Gastrocnemius medialis (tissue), 4 donors: ENCODE results near the gene NHERF1. TPM values are rescaled to one million over a fixed set of nuclear protein-coding genes. Genes with fewer than 3 reads are reported as not detected.

Experiments
- ATAC-seq, 2 donors: fragments of 150-250 bp; one replicate each; pipeline ENCODE4 v1.9.1; 2016
- DNase-seq, 2 donors: peaks; one replicate each; pipeline ENCODE4 v3.0.0-alpha.2; 2019
- H3K27ac ChIP-seq, 4 donors: fragments of 200-600 bp; sonication (generic); 1 replicate in 1 of 4; 2 replicates in 3 of 4; pipeline ENCODE4 v1.5.1; 2016 to 2018; ENCODE audit warnings: mild to moderate bottlenecking in 2 of 4, moderate library complexity in 1 of 4
- H3K27me3 ChIP-seq, 3 donors: fragments of 200-600 bp; sonication (generic) in 2 of 3; 1 replicate in 1 of 3; 2 replicates in 2 of 3; pipeline versions ENCODE4 v1.5.1 to v1.6.0; 2016 to 2019; ENCODE audit warnings: mild to moderate bottlenecking in 1 of 3, moderate library complexity in 1 of 3
- H3K36me3 ChIP-seq, 2 donors: fragments of 200-600 bp; sonication (generic) in 1 of 2; one replicate each; pipeline ENCODE4 v1.5.1; 2017 to 2018
- H3K4me1 ChIP-seq, 2 donors: fragments of 200-600 bp; sonication (generic) in 1 of 2; one replicate each; pipeline ENCODE4 v1.5.1; 2016 to 2017; ENCODE audit warnings: mild to moderate bottlenecking in 2 of 2
- H3K4me3 ChIP-seq, 4 donors: fragments of 200-600 bp; sonication (generic) in 3 of 4; 1 replicate in 1 of 4; 2 replicates in 3 of 4; pipeline ENCODE4 v1.5.1; 2016 to 2019; ENCODE audit warnings: mild to moderate bottlenecking in 2 of 4
- H3K9me3 ChIP-seq, 3 donors: fragments of 200-600 bp; sonication (generic) in 2 of 3; 1 replicate in 1 of 3; 2 replicates in 2 of 3; pipeline ENCODE4 v1.5.1; 2016 to 2019
- CTCF ChIP-seq, 5 experiments: fragments of 450-650 bp in 3 of 5; fragments of 200-600 bp in 2 of 5; sonication (generic) in 2 of 5; IDR thresholded peaks in 4 of 5; conservative IDR thresholded peaks in 1 of 5; 1 replicate in 4 of 5; 2 replicates in 1 of 5; pipeline ENCODE4 v1.5.1; 2016 to 2019; ENCODE audit warnings: antibody characterized with exemption in 5 of 5, mild to moderate bottlenecking in 3 of 5, moderate library complexity in 3 of 5
- POLR2A ChIP-seq, 2 donors: fragments of 450-650 bp; IDR thresholded peaks; one replicate each; pipeline ENCODE4 v1.6.1; 2017; ENCODE audit warnings: antibody characterized with exemption in 2 of 2, mild to moderate bottlenecking in 2 of 2, moderate library complexity in 2 of 2
- in situ Hi-C, 4 donors: fragments of 200-750 bp; cut with MboI; loops; one replicate each; pipeline versions ENCODE4 v1.15.0 to v1.8.0; 2017; ENCODE audit warnings: low sequenced_read_pairs in 4 of 4
- intact Hi-C: fragments of 100-400 bp; cut with DNase I; formaldehyde crosslinking; loops from one replicate; pipeline ENCODE4 v1.15.1; 2023; ENCODE audit warnings: low total_unique reads
- total RNA-seq, 4 donors: library from RNA; depleted of rRNA; stranded (reverse); fragments of >200 nt; gene quantifications; one replicate each; pipeline versions ENCODE4 v1.1.0 to v1.2.3, GENCODE V29; 2016

The NHERF1 gene
- total RNA-seq, 4 donors from 2014 or later: 3.8 to 5.6 (median 5.5) TPM

- Histone ChIP-seq H3K27ac (no peak overlapping the region), H3K4me3 (no peak overlapping the region), H3K9me3 (no peaks in the 10 kb centered on the region), H3K36me3 (no peaks in the 10 kb centered on the region), H3K4me1 (peaks cover 9 to 16% of the 10 kb centered on the region in 2 donors), H3K27me3 (no peaks in the 10 kb centered on the region)
- in situ Hi-C loops: no loop called here
- ATAC-seq (no peak), DNase-seq (no peak)
- intact Hi-C loops: loop anchor here (10.0 kb wide), 1 partner anchor 193 kb away; the partner anchor contains the start of gene CD300H
- TF ChIP-seq POLR2A (IDR thresholded peaks at IDR 0.05): no peak
- TF ChIP-seq CTCF (IDR thresholded peaks at IDR 0.05 in 4 of 5, conservative IDR thresholded peaks at IDR 0.05 in 1 of 5): no peak
Measured at GRCh38 chr17:74757502-74757901, 9.1 kb downstream of the NHERF1 start.

- Histone ChIP-seq H3K27ac (no peak overlapping the region), H3K36me3 (no peaks in the 10 kb centered on the region), H3K9me3 (no peaks in the 10 kb centered on the region), H3K4me3 (no peak overlapping the region), H3K4me1 (peaks cover 9 to 16% of the 10 kb centered on the region in 2 donors), H3K27me3 (no peaks in the 10 kb centered on the region)
- in situ Hi-C loops: no loop called here
- TF ChIP-seq CTCF (IDR thresholded peaks at IDR 0.05 in 4 of 5, conservative IDR thresholded peaks at IDR 0.05 in 1 of 5): no peak
- no peak for TF ChIP-seq POLR2A (IDR thresholded peaks at IDR 0.05)
- DNase-seq (no peak), ATAC-seq (peak in 1 of 2 donors; percentile 19)
- intact Hi-C loops: loop anchor here (10.0 kb wide), 1 partner anchor 193 kb away; the partner anchor contains the start of gene CD300H
Measured at GRCh38 chr17:74757931-74758847, 9.8 kb downstream of the NHERF1 start.

- H3K36me3 ChIP-seq: no peaks in the 10 kb centered on the region
- intact Hi-C loops: loop anchor here (10.0 kb wide), 1 partner anchor 194 kb away; the partner anchor contains the start of gene CD300H
- ATAC-seq (peak; percentile 29 to 45), DNase-seq (no peak)
- no peak overlapping the region for H3K4me3 ChIP-seq
- in situ Hi-C loops: no loop called here
- TF ChIP-seq CTCF (IDR thresholded peaks at IDR 0.05 in 4 of 5, conservative IDR thresholded peaks at IDR 0.05 in 1 of 5) (no peak), POLR2A (IDR thresholded peaks at IDR 0.05) (no peak)
- H3K4me1 ChIP-seq: peaks cover 9 to 16% of the 10 kb centered on the region in 2 donors
- no peaks in the 10 kb centered on the region for H3K27me3 ChIP-seq
- no peaks in the 10 kb centered on the region for H3K9me3 ChIP-seq
- H3K27ac ChIP-seq: no peak overlapping the region
Measured at GRCh38 chr17:74758848-74759168, 10.4 kb downstream of the NHERF1 start.

GRCh38 chr17:74759243-74759801 is 10.9 kb downstream of the NHERF1 start:
- Histone ChIP-seq H3K4me1 (peaks cover 9 to 16% of the 10 kb centered on the region in 2 donors), H3K36me3 (no peaks in the 10 kb centered on the region), H3K27me3 (no peaks in the 10 kb centered on the region), H3K27ac (no peak overlapping the region), H3K4me3 (no peak overlapping the region), H3K9me3 (no peaks in the 10 kb centered on the region)
- ATAC-seq (no peak), DNase-seq (no peak)
- TF ChIP-seq CTCF (IDR thresholded peaks at IDR 0.05 in 4 of 5, conservative IDR thresholded peaks at IDR 0.05 in 1 of 5): no peak
- intact Hi-C loops (loop anchor here (10.0 kb wide), 1 partner anchor 195 kb away; the partner anchor contains the start of gene CD300H), in situ Hi-C loops (no loop called here)
